Pericardium fibroblast (primary cell): ENCODE data around the gene CEP170. TPM values are rescaled to one million over a fixed set of nuclear protein-coding genes. Genes with fewer than 3 reads are reported as not detected.

Experiments
- total RNA-seq: library from RNA; depleted of rRNA; stranded (reverse); fragments of >200 nt; gene quantifications from 2 replicates; pipeline ENCODE4 v1.2.3, GENCODE V29; 2015

CEP170 gene
- 41.5 and 51.9 TPM in 2 replicates for total RNA-seq

DNA sequence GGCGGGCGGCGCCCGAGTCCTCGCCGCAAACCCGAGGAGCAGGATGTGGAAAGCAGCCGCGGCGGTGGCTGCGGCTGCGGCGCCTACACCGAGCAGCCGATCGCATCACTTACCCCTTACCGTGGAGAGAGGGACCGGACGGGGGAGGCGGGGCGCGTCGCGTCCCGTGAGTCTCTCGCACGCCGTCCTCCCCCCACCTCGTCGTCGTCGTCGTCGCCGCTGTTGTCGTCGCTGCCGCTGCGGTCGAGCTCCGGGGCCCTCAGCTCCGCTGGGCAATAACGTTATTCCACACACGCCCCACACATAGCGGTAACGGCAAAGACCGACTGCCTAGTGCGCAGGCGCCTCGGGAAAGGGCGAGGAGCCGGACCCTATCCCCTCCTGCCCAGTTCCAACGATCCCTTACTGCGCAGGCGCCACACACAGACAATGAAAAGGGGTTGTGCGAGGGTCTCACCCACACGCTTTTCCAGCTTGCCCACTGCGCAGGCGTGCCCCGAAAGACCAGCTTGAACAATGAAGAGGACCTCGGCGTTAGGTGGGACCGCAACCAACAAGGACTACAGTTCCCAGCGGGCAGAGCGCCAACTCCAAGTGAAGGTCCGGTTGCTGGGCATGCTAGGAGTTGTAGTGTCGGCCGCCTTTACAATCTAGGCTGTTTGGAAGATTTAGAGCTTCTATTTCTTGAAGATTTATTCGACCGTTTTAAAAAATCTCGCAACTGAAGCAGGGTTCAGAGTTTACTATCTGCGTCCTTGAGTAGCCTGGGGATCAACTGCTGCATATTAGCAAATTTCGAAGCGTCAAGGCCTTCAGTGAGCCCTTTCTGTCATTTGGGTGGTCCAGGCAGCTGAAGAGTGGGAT is at the start of gene CEP170:
CEP170 (minus strand) TSS at position 355 of the 864 bp plus-strand sequence. CDS start 30,001 bp downstream, outside the sequence.

DNA sequence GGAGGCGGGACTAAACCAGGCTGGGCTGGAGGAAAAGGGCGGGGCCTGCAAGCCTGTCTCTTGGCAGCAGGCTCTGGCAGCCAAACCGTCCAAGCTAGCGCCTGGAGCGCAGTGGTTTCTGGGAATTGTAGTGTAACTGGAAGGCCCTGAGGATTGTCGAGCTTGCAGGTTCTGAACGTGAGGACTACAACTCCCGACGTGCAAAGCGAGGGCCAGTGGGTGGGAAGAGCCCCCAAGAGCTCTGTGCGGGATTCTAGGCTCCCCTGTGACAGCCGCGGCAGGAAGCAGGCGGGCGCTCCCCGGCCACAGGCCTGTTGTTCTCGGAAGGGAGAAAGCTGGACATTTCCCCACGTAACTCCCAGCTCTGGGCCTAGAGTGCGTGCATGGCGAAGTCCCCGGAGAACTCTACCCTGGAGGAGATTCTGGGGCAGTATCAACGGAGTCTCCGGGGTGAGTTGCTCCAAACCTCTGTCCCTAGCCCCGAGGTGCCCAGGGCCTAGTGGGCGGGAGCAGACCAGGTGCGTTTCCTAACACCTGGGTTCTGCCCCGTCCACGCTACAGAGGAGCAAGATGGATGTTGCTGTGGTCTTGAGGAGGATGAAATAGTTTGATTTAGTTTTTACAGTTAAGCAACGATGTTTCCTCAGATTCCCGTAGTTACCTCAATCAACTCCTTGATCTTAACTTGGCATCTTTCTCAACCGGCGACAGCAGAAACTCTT is 871 bp upstream of the CEP170 start, which contains the start of gene SDCCAG8:
SDCCAG8 (plus strand) TSS at position 251 of the 722 bp plus-strand sequence; CDS start at position 384, 133 bp downstream.

Other genes starting within 250 kb of the CEP170 start
- gene SDCCAG8, start 760 bp upstream of the CEP170 start, total RNA-seq, result 32.3 and 45.7 TPM in 2 replicates